Glutamatergic neuron (in vitro differentiated cells): ENCODE data around the gene FLRT2. TPM values are rescaled to one million over a fixed set of nuclear protein-coding genes. Genes with fewer than 3 reads are reported as not detected.
A peak's percentile ranks its signal among the peaks of the same experiment; 100 is the strongest.

ENCODE experiments used
- DNase-seq: peaks from one replicate; pipeline ENCODE4 v3.0.0; 2022
- H3K27ac Mint-ChIP-seq: one replicate; pipeline ENCODE4 v1.8.0; 2020; ENCODE audit warnings: mild to moderate bottlenecking, mixed read lengths, inconsistent platforms; ENCODE audit not compliant: unreplicated experiment
- H3K27me3 Mint-ChIP-seq: one replicate; pipeline ENCODE4 v1.8.0; 2020; ENCODE audit warnings: mild to moderate bottlenecking, moderate library complexity, mixed read lengths, inconsistent platforms; ENCODE audit not compliant: unreplicated experiment
- H3K36me3 Mint-ChIP-seq: one replicate; pipeline ENCODE4 v1.8.0; 2020; ENCODE audit warnings: mild to moderate bottlenecking, mixed read lengths, inconsistent platforms; ENCODE audit not compliant: unreplicated experiment
- H3K4me1 Mint-ChIP-seq: one replicate; pipeline ENCODE4 v1.8.0; 2020; ENCODE audit warnings: mild to moderate bottlenecking, low read depth, mixed read lengths, inconsistent platforms; ENCODE audit not compliant: unreplicated experiment
- H3K4me3 Mint-ChIP-seq: one replicate; pipeline ENCODE4 v1.8.0; 2020; ENCODE audit warnings: mild to moderate bottlenecking, mixed read lengths, inconsistent platforms; ENCODE audit not compliant: unreplicated experiment
- H3K9me3 Mint-ChIP-seq: one replicate; pipeline ENCODE4 v1.8.0; 2020; ENCODE audit warnings: mild to moderate bottlenecking, moderate library complexity, mixed read lengths, inconsistent platforms; ENCODE audit not compliant: unreplicated experiment
- CTCF ChIP-seq: fragments of 200-600 bp; sonication (generic); IDR thresholded peaks from one replicate; pipeline ENCODE4 v1.5.0; 2021; ENCODE audit not compliant: partially characterized antibody, unreplicated experiment
- total RNA-seq: library from RNA; stranded (reverse); fragmentation: NEBNext Ultra II Directional; extraction: Animal tissue kit (Norgen Biotek cat#: 25700); gene quantifications from one replicate; pipeline ENCODE4 v1.2.1, GENCODE V29; 2021; ENCODE audit not compliant: unreplicated experiment

The FLRT2 gene
- total RNA-seq, 1 donor from 2014 or later, result 69.6 TPM

GRCh38 chr14:85528897-85529631 is 880 bp upstream of the FLRT2 start:
- Mint-ChIP-seq H3K36me3 (no peaks in the 10 kb centered on the region), H3K9me3 (peaks cover 24% of the 10 kb centered on the region), H3K4me1 (peaks cover 20% of the 10 kb centered on the region), H3K27me3 (peaks cover 21% of the 10 kb centered on the region), H3K4me3 (peak overlapping the region; percentile 99), H3K27ac (peak overlapping the region; percentile 60)
- no peak for TF ChIP-seq CTCF
- peak; percentile 20 for DNase-seq

- Mint-ChIP-seq H3K4me1 (peaks cover 17% of the 10 kb centered on the region), H3K4me3 (peak overlapping the region; percentile 99), H3K9me3 (peaks cover 31% of the 10 kb centered on the region), H3K27ac (peak overlapping the region; percentile 96), H3K27me3 (peaks cover 28% of the 10 kb centered on the region), H3K36me3 (no peaks in the 10 kb centered on the region)
- TF ChIP-seq CTCF, result no peak
- no peak for DNase-seq
Observed at GRCh38 chr14:85530626-85531025, 682 bp downstream of the FLRT2 start.

DNA sequence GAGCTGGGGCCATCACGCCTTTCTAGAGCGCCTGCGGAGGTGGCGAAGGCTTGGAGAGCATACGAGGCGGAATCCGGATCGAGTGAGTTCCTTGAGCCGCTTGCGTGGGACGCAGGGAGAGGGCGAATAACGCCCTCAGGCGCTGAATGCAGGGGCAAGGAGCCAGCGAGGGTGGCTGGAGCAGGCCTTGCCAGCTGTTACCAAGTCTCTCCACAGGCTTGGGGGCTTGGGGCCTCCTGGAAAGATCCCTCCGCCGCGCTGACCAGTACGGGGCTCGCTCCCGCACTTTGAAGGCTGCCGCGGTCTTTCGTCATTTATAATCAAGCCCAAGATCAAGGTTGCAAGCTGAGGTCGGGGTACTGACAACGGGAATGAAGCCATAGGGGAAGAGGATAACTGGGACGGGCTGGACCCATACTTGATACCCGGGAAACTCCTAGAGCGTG is 1.2 kb downstream of the FLRT2 start:
- Mint-ChIP-seq H3K4me3 (peak overlapping the region; percentile 99), H3K9me3 (peaks cover 33% of the 10 kb centered on the region), H3K27ac (peak overlapping the region; percentile 96), H3K27me3 (peaks cover 28% of the 10 kb centered on the region), H3K4me1 (peaks cover 17% of the 10 kb centered on the region), H3K36me3 (no peaks in the 10 kb centered on the region)
- TF ChIP-seq CTCF, result no peak
- peak; percentile 79 for DNase-seq

- peak; percentile 79 for DNase-seq
- peaks cover 33% of the 10 kb centered on the region for H3K9me3 Mint-ChIP-seq
- peak overlapping the region; percentile 99 for H3K4me3 Mint-ChIP-seq
- H3K36me3 Mint-ChIP-seq, result no peaks in the 10 kb centered on the region
- H3K4me1 Mint-ChIP-seq, result peaks cover 20% of the 10 kb centered on the region
- peaks cover 28% of the 10 kb centered on the region for H3K27me3 Mint-ChIP-seq
- TF ChIP-seq CTCF, result no peak
- H3K27ac Mint-ChIP-seq, result peak overlapping the region; percentile 96
Observed at GRCh38 chr14:85531587-85532373, 1.8 kb downstream of the FLRT2 start.
